Sigmoid colon (tissue), 4 donors: ENCODE results near the gene AK8.

Experiments
- CTCF ChIP-seq, 4 experiments: fragments of 450-650 bp in 3 of 4; fragments of 200-600 bp in 1 of 4; IDR thresholded peaks; one replicate each; pipeline ENCODE4 v1.5.1; 2016 to 2019; ENCODE audit warnings: antibody characterized with exemption in 4 of 4, mild to moderate bottlenecking in 3 of 4, moderate library complexity in 2 of 4
- EP300 ChIP-seq, 4 donors: sonication (generic); formaldehyde crosslinking; IDR thresholded peaks; one replicate each; pipeline ENCODE4 v1.6.1; 2017; ENCODE audit warnings: antibody characterized with exemption in 4 of 4
- POLR2A ChIP-seq, 2 donors: fragments of 450-650 bp; IDR thresholded peaks; one replicate each; pipeline ENCODE4 v1.6.1; 2016; ENCODE audit warnings: antibody characterized with exemption in 2 of 2, mild to moderate bottlenecking in 2 of 2, moderate library complexity in 2 of 2
- POLR2AphosphoS5 ChIP-seq, 4 donors: sonication (generic); formaldehyde crosslinking; IDR thresholded peaks; one replicate each; pipeline ENCODE4 v1.6.1; 2017; ENCODE audit warnings: antibody characterized with exemption in 4 of 4

DNA sequence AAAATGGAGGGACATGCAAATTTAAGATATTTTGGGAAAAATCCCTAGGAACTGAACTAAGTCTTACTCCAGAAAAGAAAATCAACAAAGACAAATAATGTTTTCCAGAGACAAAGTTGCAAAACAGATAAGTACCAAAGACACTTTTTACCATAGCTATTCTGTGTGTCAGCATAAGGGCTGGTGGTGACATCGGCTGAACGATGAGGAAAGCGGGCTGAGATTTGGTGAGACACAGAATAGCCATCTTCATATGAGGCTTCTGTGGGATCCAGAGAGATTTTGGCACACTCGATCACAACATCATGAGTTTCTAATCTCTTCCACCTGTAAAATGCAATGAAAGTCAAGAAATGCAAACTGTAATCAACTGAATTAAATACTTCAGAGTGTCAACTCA is 34.0 kb upstream of the AK8 start:
- no peak for TF ChIP-seq CTCF (IDR thresholded peaks at IDR 0.05)
- TF ChIP-seq EP300 (IDR thresholded peaks at IDR 0.05) = no peak
- TF ChIP-seq POLR2A (IDR thresholded peaks at IDR 0.05) = no peak
- TF ChIP-seq POLR2AphosphoS5 (IDR thresholded peaks at IDR 0.05) = no peak
